Measurements from ENCODE around the gene BCR.

BCR gene

GRCh38 chr22:23166042-23166831 lies 14.1 kb upstream of the BCR start:
- no peak for TF ChIP-seq CTCF (IDR thresholded peaks at IDR 0.05; ENCODE audit: extremely low read depth, missing control alignments)
- DNase-seq (ENCODE audit: low spot score): no peak

GRCh38 chr22:23166841-23167616 lies 13.3 kb upstream of the BCR start:
- no peak for TF ChIP-seq CTCF (IDR thresholded peaks at IDR 0.05; ENCODE audit: extremely low read depth, missing control alignments)
- no peak for DNase-seq (ENCODE audit: low spot score)

- no peak for TF ChIP-seq CTCF (IDR thresholded peaks at IDR 0.05; ENCODE audit: extremely low read depth, missing control alignments)
- no peak for DNase-seq (ENCODE audit: low spot score)
These were observed 11.8 kb upstream of the BCR start for GRCh38 chr22:23168391-23169042.

GRCh38 chr22:23169043-23169406 lies 11.3 kb upstream of the BCR start:
- DNase-seq (ENCODE audit: low spot score): no peak
- TF ChIP-seq CTCF (IDR thresholded peaks at IDR 0.05; ENCODE audit: extremely low read depth, missing control alignments): no peak

- no peak for DNase-seq (ENCODE audit: low spot score)
- TF ChIP-seq CTCF (IDR thresholded peaks at IDR 0.05; ENCODE audit: extremely low read depth, missing control alignments): no peak
These were observed 4.3 kb upstream of the BCR start for GRCh38 chr22:23175817-23176644.

- no peak for DNase-seq (ENCODE audit: low spot score)
- TF ChIP-seq CTCF (IDR thresholded peaks at IDR 0.05; ENCODE audit: extremely low read depth, missing control alignments): no peak
These were observed 3.7 kb upstream of the BCR start for GRCh38 chr22:23176645-23177027.

Measured in GM20000 (cell line).